HG03025 (cell line): ENCODE measurements around the gene GALNT10.

Experiments used
- ATAC-seq: cut with Tn5 transposase; IDR thresholded peaks from one replicate; pipeline ENCODE4 v1.9.1; 2021; ENCODE audit warnings: mild to moderate bottlenecking, moderate library complexity; ENCODE audit not compliant: unreplicated experiment, low FRiP score

The GALNT10 gene

GRCh38 chr5:154284433-154284832 is 93.9 kb downstream of the GALNT10 start:
- peak; percentile 87 for ATAC-seq

DNA sequence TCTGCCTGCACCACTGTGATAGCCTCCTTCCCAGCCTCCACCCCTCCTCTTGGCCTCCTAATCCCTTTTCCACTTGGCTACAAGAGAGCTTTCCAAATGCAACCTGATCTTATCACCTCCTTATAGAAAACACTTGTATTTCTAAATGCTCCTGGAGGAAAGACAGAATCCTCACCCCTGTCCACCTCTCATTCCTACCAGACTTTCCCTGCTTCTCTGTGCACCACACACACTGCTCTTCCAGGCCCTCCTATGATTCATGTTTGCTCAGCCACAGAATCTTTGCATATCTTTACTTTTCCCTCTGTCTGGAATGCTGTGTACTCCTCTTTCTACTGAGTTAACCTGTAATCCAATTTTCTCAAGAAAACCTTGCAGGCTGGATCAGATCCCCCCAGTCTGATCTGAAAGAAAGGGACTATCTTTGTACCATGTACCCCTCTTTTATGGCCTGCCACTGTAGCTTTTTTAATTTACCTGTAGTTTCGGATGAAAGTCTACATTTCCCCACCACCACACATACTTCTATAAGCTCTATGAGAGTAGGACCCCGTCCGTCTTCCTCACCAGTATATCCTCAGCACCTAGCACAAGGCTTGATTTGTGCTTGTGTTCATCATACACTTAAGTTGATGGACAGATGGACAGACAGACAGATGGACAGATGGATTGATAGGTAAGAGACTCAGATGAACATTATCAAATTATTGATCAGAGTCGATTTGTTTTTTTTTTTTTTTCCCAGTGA is 95.3 kb downstream of the GALNT10 start:
- ATAC-seq = no peak

DNA sequence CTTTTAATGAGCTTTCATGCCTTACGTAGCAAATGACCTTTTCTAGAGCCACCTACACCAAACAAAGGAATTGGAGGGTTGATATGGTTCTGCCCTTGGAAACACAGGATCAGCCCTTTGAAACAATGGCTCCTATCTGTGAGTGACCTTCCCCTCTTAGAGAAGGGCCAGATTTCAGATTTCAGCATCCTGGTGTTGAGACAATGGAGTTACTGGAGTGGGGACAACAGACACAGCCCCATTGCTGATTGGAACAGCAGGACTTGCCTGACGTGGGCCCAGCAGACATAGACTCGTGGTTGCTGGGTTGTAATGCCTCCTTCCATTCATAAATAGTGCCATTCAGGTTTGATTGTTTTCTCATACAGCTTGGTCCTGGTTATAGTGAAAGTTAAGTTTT is 96.0 kb downstream of the GALNT10 start:
- no peak for ATAC-seq

DNA sequence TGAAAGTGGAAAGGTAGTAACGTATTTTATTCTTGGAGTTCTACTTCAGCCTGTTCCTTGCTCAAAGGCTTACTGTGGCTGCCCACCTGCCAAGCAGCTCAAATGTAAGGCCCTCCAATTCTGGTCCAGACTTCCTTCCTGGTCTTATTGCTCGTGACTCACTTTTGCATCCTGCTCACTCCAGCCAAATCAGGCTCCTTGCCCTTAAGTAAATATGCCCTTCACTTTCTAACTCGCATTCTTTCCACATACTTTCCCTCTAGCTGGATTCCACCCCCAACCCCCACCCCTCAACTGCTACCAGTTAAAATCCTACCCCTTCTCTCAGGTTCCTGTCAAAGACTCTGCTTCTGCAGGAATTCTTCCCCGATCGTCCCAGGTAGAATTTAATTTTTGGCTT is 96.6 kb downstream of the GALNT10 start:
- no peak for ATAC-seq

DNA sequence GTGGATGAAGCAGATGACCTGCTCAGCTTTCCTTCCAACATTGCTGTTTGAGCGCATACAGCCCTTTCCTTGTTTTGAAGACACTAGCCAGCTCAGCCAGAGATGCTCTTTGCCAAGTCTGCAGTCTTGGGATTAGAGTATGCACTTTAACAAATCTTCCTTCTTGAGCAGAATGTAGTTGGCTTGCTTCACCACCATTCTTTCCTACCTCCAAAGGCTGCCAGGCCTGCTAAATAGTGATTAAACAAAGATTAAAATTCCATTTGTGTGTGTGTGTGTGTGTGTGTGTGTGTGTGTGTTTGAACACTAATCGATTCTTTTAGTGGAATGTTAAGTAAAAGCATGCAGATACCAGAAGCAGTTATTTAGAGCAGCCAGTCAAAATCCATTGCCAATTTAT is 97.6 kb downstream of the GALNT10 start:
- ATAC-seq = no peak

DNA sequence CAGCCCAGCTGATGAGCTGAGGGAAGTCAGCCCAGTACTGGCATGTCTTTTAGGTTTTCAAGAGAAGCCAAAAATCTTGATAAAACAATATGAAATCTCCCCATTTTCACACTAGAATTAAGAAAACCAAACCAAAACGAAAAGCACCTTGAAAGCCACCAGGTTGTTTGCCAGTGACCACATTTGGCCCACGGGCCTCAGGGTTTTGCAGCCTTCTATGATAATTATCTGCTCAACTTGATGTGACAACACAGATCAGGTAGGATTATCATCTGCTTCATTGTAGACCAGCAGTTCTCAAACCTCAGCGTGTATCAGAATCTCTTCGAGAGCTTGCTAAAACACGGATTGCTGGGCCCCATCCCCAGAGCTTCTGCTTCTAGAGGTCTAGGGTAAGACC is 101.4 kb downstream of the GALNT10 start:
- no peak for ATAC-seq

- no peak for ATAC-seq
Measured at GRCh38 chr5:154293219-154293618, 102.7 kb downstream of the GALNT10 start.

GRCh38 chr5:154295551-154295950 is 105.0 kb downstream of the GALNT10 start:
- ATAC-seq = no peak

DNA sequence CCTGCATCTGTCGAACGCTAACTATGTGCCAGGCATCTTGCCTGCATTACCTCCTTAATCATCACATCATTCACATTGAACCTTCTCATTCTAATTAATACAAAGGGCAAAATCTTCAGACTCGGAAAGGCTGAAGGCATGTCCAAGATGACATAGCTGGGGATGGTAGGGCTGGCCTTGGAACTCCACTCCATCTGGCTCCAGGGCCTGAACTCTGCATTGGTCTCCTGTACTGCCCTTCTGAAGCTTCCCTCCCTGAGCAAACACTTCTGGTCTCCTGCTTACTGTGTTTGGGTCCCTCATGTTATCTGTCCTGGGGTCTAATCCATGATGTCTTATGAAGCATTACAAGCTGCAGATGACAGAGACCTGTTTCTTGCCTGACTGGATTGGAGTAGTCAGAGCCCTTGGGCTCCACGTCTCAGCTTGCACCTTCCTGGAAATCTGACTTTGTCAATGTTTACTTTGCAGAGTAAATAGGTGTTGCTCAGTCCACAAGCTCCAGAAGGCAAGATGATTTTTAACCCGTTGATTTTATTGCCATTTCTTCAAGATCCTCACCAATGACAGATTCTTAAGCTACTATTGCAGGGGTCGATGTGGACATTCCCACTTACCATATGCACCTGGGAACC is 106.1 kb downstream of the GALNT10 start:
- ATAC-seq = no peak

GRCh38 chr5:154298065-154298464 is 107.5 kb downstream of the GALNT10 start:
- no peak for ATAC-seq

DNA sequence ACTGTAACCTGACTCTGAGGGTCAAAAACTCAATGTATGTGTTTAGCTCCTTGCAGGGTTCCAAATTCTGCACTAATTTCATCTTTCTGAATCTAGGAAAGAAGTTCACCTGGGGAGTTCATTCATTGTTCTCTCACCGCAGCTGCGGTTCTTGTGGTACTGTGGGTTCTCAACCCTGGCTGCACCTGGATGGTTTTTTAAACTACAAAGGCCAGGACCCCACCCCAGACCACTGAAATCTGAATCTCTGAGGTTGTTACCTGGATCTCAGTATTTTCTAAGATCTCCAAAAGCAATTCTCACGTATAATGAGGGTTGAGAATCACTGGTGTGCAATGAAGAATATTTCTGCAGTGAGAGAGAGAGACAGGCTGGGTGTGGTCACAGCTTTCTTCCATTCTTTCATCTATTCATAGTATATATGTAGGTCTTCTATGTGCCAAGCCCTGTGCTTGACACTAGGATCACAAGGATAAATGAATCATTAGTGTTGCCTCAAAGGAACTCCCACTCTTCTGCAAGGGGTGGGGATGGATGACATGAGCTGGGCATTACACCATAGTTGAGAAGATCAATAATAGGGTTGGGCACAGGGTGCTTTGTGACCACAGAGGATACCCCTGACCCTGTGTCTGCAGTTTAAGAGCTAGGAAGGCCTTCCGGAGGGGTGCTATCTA is 109.8 kb downstream of the GALNT10 start:
- ATAC-seq = no peak

- ATAC-seq = no peak
Measured at GRCh38 chr5:154301726-154302125, 111.2 kb downstream of the GALNT10 start.

DNA sequence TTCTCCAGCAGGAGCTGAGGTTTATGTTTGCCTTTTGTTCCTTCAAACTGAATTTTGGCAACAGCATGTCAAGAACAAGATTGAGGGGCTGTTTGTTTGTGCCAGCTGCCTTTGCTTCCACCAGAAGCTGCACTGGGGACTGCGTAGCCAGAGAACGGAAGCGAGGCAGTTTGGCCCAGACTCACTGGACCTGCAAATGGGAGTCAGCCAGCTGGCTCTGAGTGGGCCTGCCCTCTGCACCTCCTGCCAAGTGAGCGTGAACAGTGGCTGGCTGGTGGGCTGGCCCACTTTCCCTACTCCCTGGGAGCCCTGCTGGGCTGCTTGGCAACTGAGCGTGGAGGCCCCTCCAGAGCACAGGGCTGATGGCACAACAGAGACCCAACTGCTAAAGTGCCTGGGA is 111.6 kb downstream of the GALNT10 start:
- ATAC-seq = no peak

GRCh38 chr5:154303133-154303532 is 112.6 kb downstream of the GALNT10 start:
- no peak for ATAC-seq

- no peak for ATAC-seq
Measured at GRCh38 chr5:154308443-154309370, 118.2 kb downstream of the GALNT10 start.

- ATAC-seq = no peak
Measured at GRCh38 chr5:154309371-154309745, 118.8 kb downstream of the GALNT10 start.

- ATAC-seq = no peak
Measured at GRCh38 chr5:154309805-154310204, 119.3 kb downstream of the GALNT10 start.

DNA sequence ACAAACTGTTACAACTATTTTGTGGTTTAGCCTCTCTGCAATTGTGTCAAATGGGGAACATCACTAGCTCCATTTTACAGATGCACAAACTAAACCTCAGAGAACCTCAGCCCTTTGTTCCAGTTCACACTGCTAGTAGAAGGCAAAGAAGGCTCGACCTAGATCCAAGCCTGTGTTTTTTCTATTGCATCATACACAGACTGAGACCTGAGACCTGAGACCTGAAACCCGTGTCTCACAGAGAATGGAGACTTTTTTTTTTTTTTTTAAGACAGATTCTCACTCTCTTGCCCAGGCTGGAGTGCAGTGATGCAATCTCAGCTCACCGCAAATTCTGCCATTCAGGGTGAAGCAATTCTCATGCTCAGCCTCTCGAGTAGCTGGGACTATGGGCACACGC is 120.8 kb downstream of the GALNT10 start:
- no peak for ATAC-seq

DNA sequence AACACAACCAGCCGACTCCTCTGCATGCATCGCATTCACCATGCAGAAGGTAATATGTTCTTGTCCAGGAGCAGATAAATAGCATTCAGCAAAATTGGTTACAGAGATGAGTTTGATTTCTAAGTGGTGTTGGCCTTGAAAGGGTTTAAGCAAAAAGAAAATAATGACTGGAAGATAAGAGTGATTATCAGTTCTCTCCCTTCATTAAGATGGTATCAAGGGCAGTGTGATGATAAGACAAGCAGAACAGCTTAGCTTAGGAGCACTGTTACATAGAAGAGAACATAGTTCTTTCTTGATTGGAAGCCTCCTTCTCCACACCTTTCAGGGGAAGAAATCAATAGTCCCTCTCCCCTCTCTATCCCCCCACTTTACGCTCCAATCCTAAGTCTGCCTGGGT is 121.5 kb downstream of the GALNT10 start:
- no peak for ATAC-seq

DNA sequence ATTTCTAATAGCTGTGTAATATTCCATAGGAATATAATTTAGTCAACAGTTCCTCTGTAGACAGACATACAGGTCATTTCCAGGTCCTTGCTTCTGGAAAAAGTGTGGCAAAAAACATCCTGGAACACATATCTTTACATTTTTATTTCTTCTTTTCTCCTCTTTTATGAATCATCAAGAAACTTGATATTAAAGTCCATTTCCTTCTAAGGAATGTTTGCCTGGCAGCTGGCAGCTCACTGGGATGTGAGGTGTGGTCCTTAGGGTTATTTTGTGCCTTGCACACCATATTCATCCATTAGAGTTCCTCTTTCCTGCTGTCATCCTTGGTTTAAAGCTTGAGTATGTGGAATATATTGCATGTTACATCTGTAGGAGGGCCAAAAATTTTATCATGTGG is 122.0 kb downstream of the GALNT10 start:
- ATAC-seq = no peak
